Stimulated activated CD4-positive, alpha-beta T cell treated with anti-CD3 and anti-CD28 coated beads, Interleukin-12 subunit alpha, Interleukin-12 subunit beta, amount 100 ng/mL, for 48 hours (primary cell): ENCODE results near the gene CACNA1S.

Experiments used
- DNase-seq, 3 donors: peaks; one replicate each; pipeline ENCODE4 v3.0.0-alpha.2; 2020; ENCODE audit warnings: low read depth in 2 of 3, low spot score in 1 of 3

The CACNA1S gene

GRCh38 chr1:201140235-201140940 is 28.2 kb upstream of the CACNA1S start:
- no peak for DNase-seq

DNA sequence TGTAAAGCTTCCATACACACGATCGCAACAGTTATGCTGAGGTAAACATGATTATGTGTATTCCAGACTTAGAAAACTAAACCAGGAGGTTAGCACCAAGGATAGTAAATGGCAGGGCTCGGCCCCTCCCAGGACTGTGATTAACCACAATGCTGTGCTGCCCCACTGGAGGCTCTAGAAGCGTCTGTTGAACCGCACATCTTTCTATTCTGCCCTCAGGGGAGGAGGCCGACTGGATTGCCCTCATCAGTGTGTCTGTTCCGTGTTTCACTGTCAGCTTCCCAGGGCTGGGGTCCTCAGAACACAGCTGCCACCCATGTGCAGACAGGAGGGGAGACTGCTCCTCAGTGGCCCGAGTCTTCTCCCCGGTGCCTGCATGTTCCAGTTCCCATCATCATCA is 27.5 kb upstream of the CACNA1S start:
- DNase-seq: no peak

DNA sequence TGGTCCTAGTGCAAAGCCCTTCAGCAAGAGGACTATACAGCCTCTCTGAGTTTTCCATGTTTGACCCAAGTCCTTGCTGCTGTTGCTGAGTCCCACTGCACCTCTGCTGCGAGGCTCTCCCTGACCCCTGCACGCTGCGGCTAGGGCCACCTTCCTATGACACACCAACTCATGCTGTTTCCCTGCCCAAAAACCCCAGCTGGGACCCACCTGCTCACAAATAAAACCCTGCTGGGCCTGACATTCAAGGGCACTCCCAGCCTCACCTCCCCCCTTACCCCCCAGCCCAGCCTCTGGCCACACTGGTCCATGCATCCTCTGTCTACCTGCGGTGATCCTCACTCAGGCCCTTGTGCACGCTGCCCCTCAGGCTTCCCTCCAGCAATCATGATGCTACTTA is 27.1 kb upstream of the CACNA1S start:
- no peak for DNase-seq

- no peak for DNase-seq
Observed at GRCh38 chr1:201138311-201138840, 26.1 kb upstream of the CACNA1S start.

- no peak for DNase-seq
Observed at GRCh38 chr1:201137579-201138310, 25.5 kb upstream of the CACNA1S start.

DNA sequence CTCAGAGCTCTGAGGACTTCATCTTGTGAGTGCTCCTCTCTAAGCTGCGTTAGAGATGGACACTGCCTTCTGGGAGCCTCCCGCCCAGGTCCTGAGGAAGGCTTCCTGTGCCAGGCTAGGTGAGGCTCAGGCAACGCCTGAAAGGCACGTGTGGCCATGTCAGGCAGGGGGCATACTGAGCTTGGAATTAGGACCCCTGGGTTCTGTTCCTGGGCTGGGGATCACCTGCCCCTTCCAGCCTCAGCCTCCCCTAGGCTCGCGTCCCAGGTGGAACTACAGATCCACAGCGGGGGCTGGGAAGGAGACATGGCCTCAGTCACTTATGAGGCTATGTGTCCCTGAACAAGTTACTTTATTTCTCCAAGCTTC is 24.8 kb upstream of the CACNA1S start:
- no peak for DNase-seq

DNA sequence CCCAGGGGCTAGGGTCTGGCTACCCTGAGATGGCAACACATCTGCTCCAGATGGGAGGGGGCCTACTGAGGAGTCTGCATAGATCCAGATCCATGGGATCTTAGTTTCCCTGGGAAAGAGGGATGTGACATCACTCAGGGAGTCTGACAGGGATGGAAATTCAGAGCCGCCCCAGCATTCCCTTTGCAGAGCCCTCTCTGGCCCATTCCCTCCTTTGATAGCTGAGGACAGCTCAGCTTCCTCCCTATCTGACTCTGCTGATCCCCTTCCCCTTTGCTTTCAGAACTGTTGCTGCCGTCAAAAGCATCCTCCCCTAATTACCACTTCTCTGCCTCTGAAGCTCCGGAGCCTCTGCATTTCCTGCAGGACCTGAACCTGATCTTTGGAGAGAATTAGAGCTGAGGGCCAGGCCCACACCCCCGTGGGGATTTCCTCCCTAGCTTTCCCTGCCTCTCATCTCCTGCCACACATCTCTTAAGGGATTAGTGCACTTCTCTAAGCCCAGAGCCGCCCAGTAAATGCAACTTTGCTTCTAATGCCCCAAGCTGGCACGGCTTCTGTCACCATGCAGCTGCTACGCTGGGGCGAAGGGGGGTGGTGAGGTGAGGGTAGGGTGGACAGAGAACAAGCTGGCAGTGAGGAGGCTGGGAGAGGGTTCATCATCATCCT is 24.3 kb upstream of the CACNA1S start:
- DNase-seq: no peak

DNA sequence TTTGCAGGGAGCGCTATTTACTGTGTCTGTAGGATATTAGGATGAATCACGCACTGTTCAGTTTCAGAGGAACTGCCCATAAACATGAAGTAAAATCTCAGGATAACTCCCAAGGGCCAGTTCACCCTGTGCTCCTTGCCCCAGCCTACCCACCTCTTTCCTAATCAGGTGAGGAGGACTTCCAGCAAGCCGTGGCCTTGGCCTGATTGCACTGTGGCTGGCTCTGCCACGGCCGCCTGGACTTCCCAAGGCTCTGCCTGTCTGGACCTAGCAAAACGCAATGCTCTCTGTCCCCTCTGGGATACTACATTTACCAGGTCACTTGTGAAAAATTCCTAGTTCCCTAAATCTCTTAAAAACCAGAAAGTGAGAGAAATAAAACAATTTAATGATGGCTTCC is 22.2 kb upstream of the CACNA1S start:
- no peak for DNase-seq

DNA sequence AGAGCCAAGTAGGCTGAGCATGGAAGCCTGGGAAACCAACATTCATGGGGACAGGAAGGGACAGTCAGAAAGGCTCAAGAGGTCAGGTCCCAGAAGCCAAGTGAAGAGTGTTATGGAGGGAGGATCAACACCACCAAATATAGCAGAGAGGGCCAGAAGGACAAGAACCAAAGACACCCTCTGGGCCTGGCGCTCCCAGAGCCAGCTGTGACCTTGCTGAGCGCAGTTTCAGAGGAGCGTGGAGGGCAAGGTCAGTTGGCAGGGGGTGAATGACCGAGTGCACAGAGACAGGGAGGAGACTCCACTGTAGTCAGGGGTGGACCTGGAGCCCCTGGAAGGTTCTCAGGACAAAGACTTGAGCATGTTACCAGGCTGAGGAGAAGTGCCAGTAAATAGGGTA is 19.2 kb upstream of the CACNA1S start:
- DNase-seq: no peak

DNA sequence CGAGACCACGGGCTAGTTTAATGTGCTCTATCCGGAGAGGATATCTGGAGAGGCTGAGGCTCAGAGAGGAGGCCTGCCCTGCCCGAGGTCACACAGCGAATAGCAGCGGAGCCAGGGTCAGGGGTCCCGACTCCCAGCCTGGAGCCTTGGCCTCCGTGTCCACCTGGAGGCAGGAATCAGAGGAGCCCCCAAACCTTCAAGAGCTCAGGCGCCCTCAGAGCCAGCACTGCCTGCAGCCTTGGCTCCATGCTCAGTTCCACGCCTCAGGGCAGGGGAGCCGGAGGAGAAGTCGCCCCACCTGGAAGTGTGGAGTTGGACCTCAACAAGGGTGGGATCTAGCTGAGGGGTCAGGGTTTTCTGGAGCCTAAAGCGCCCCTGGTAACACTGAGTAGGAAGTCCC is 16.7 kb upstream of the CACNA1S start:
- no peak for DNase-seq

- no peak for DNase-seq
Observed at GRCh38 chr1:201128476-201128875, 16.2 kb upstream of the CACNA1S start.

GRCh38 chr1:201127755-201128455 is 15.7 kb upstream of the CACNA1S start:
- no peak for DNase-seq

DNA sequence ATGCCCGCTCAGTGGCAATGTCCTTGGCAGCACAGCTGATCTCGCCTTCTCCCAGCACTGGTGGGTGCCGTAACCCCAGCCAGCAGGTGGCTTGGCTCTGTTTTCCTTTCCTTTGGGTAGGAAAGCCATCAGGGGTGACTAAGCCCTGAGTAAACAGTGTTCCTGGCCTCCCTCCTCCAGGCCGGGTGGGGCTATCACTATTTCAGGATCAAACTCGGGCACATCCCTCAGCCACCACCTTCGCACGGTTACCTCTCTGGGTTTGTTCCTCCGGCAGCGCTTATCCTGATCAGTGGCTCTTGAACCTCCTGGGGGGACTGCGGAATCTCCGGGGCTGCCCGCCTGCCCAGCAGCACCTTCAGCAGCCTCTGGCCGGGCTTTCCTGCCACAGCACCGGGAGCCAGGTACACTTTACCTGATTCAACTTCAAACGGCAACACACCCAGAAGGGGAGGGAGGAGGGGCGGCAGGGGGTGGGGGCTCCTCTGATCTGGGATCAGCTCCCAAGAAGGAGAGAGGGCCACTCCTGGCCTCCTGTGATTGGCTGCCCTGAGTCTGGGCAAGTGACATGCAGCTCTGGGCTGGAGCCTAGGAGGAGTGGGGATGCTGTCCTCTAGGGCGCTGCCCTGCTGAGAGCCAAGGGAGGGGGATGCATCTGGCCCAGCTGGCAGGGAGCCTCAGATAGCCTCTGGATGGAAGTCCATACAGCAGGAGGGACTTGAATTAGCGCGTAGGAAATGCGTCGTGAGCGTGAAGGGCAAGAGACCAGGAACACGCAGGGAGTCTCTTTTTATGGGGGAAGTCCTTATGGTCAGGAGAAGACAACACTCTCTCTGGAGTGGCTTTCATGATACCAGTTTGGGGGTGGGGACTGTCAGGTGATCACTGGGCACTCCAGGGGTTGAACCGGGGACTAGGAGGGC is 14.9 kb upstream of the CACNA1S start, which contains the start of gene ASCL5:
Gene ASCL5, minus strand, starts transcription at position 353 of the 923 bp plus-strand sequence. CDS start 11,812 bp downstream, outside the sequence.
- DNase-seq: no peak

GRCh38 chr1:201126463-201126831 is 14.2 kb upstream of the CACNA1S start:
- no peak for DNase-seq

DNA sequence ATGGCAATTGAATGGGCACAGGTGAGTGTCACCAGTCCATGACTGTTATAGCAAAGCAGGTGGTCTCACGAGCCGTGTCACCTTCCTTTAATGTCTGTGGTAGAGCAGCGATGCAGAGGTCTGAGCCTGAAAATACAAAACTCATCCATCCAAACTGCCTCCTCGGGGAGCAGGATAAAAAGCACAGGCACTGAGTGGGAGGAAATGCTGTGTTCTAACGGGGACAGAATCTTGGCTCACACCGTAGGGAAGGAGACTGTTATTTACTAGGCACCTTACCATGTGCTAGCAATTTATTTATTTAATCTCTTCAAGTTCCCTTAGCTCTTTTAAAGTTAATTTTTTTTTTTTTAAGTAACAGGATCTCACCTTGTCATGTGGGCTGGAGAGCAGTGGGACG is 13.6 kb upstream of the CACNA1S start:
- DNase-seq: no peak

DNA sequence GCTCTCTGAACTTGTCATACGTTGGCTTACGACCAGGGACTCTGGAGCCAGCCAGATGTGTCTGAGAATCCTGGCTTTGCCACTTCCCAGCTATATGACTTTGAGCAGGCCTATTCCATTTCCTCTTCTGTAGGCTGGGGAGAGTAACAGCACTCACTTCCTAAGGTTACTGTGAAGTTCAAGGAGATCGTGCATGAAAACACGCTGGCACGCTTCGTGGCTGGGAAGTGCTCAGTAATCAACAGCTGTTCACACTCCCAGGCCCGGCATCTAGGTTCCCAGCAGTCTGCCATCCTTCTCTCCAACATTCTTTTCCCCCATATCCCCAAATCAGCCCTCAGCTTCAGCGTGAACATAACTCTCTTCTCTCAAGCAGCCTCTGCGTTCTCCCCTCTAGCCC is 12.8 kb upstream of the CACNA1S start:
- no peak for DNase-seq

DNA sequence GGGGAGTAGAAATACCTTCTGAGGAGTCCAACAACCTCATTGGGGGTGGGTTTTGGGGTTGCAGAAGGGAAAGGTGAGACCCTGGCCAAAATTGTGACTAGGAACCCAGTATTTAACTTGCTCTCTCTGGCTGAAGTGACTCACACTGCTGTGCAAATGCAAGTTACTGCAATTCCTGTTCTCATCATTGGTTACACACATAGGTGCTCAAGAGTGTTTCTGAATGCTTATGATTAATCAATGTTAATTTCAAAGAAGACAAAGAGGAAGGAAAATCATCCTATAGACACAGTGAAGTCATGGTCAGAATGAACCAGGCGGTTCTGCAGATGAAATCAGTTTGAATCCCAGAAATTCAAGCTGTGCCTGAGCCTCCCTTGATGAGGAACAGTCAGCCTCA is 11.6 kb upstream of the CACNA1S start:
- DNase-seq: no peak

GRCh38 chr1:201122321-201122957 is 10.2 kb upstream of the CACNA1S start:
- DNase-seq: no peak

DNA sequence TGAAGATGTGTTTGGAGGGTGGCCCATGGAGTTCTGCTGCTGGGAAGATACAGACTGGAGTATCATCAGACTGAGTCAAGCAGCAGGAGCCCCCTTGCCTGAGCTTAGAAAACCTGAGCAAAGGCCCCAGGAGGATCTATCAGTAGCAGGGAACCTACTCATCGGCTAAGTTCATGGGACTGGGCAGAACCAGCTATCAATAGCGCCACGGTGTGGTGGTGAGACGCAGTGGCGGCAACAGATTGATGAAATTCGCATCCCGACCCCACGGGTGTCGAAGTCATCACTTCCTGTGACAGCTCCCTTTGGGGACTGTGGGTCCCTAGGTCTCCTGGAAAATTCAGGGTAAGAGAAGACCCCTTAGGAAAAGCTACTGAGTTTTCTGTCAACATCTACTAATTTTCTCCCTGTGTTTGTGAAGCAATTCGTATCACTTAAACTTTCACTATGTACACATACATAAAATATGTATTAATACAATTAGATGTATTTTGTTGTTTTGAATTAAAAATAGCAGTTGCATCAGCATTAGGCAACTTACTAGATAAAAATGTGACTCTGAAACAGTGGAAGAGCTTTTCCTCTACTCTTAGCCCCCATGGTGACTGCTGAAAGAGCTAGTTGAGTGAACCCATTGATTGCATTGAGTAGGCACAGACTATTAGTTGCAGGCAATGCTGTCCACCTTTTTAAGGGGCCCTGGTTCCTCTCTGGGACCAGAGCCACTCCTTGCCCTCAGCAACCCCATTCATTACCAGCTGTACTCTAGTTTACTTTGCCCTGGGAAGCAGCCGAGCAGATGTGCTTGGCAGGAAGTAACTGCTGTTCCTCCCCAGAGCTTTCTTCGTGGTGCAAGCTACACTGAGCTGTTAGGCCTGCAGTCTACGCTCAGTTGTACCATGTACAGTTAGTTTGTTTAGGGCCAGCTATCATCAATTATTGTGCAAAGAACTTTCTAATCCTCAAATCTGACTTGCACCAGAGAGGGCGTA is 7.3 kb upstream of the CACNA1S start:
- peak; percentile 39 to 70 (median 39) for DNase-seq
